Loucy (cell line): ENCODE measurements around the gene MRTFA.

Source experiments
- EZH2phosphoT487 ChIP-seq: fragments of 200-600 bp; IDR thresholded peaks from 2 replicates; pipeline ENCODE4 v1.6.1; 2018; ENCODE audit warnings: antibody characterized with exemption, mild to moderate bottlenecking, moderate library complexity, borderline replicate concordance
- TF ChIP-seq, protein P1 (sequence below): fragments of 200-600 bp; sonication (generic); conservative IDR thresholded peaks from 2 replicates; pipeline ENCODE4 v1.5.1; 2014; ENCODE audit warnings: mild to moderate bottlenecking, antibody characterized with exemption, low read length

DNA sequence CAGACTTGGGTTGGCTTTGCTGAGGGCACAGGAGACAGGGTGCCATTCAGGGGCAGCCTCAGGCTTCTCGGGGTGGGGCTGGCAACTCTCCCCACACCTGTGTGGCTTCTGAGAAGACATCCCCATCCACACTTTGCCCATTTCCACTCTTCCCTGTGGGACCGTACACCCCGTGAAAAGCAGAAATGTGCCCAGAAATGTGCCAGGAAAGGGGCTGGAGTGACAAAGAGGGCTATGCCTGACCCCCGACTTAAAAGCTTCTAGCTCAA, 215.5 kb downstream of the MRTFA start:
- TF ChIP-seq, protein P1, sequence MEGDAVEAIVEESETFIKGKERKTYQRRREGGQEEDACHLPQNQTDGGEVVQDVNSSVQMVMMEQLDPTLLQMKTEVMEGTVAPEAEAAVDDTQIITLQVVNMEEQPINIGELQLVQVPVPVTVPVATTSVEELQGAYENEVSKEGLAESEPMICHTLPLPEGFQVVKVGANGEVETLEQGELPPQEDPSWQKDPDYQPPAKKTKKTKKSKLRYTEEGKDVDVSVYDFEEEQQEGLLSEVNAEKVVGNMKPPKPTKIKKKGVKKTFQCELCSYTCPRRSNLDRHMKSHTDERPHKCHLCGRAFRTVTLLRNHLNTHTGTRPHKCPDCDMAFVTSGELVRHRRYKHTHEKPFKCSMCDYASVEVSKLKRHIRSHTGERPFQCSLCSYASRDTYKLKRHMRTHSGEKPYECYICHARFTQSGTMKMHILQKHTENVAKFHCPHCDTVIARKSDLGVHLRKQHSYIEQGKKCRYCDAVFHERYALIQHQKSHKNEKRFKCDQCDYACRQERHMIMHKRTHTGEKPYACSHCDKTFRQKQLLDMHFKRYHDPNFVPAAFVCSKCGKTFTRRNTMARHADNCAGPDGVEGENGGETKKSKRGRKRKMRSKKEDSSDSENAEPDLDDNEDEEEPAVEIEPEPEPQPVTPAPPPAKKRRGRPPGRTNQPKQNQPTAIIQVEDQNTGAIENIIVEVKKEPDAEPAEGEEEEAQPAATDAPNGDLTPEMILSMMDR: no peak
- no peak for TF ChIP-seq EZH2phosphoT487
